H1 (cell line): ENCODE results near the gene GCNT1. TPM values are rescaled to one million over a fixed set of nuclear protein-coding genes. Genes with fewer than 3 reads are reported as not detected.

Experiments used
- CTCF ChIA-PET: fragments of 300-600 bp; sonication (Branson Sonifier 250); formaldehyde crosslinking; loops from one replicate; lab custom pipeline; 2021; ENCODE audit not compliant: partially characterized antibody; lab: Charles Lee
- POLR2A ChIA-PET: fragments of 300-600 bp; sonication (Branson Sonifier 250); formaldehyde crosslinking; loops from one replicate; lab custom pipeline; 2021; ENCODE audit warnings: inconsistent platforms; ENCODE audit not compliant: partially characterized antibody; lab: Charles Lee
- DNase-seq, 2 experiments: peaks; one replicate each; pipeline versions ENCODE4 v3.0.0 to v3.0.0-alpha.2; 2010 to 2022; ENCODE audit warnings: low spot score in 2 of 2, low read depth in 1 of 2, mixed read lengths in 1 of 2
- FAIRE-seq: peaks from 2 replicates; lab custom pipeline; 2011; peaks lifted over from hg19 to GRCh38; lab: Jason Lieb, UNC
- H2AFZ ChIP-seq: 2 replicates; pipeline ENCODE4 v1.8.1; 2012; ENCODE audit warnings: low read length, inconsistent platforms
- H2AK5ac ChIP-seq: 2 replicates; pipeline ENCODE4 v1.6.1; 2013; ENCODE audit warnings: low read depth, low read length
- H2BK120ac ChIP-seq: replicated peaks from 2 replicates; pipeline ENCODE3; 2013; ENCODE audit warnings: low read depth, low read length, inconsistent platforms
- H2BK12ac ChIP-seq: 2 replicates; pipeline ENCODE4 v1.6.1; 2013; ENCODE audit warnings: low read depth, low read length
- H2BK15ac ChIP-seq: 2 replicates; pipeline ENCODE4 v1.6.1; 2013; ENCODE audit warnings: low read length
- H2BK20ac ChIP-seq: 2 replicates; pipeline ENCODE4 v1.6.1; 2013; ENCODE audit warnings: low read length
- H2BK5ac ChIP-seq: 2 replicates; pipeline ENCODE4 v1.6.1; 2013; ENCODE audit warnings: low read depth, low read length
- H3K14ac ChIP-seq: 2 replicates; pipeline ENCODE4 v1.6.1; 2013; ENCODE audit warnings: inconsistent platforms; ENCODE audit not compliant: insufficient read length
- H3K18ac ChIP-seq: 2 replicates; pipeline ENCODE4 v1.6.1; 2013; ENCODE audit warnings: low read length; ENCODE audit errors: extremely low read depth
- H3K23ac ChIP-seq: 2 replicates; pipeline ENCODE4 v1.6.1; 2013; ENCODE audit warnings: inconsistent platforms; ENCODE audit not compliant: insufficient read length
- H3K23me2 ChIP-seq: 2 replicates; pipeline ENCODE4 v1.6.1; 2013; ENCODE audit warnings: low read depth, low read length
- H3K27ac ChIP-seq: 2 replicates; pipeline ENCODE4 v1.6.1; 2011; ENCODE audit warnings: low read depth, low read length, inconsistent platforms
- H3K27me3 ChIP-seq, 4 experiments: replicated peaks in 1 of 4; 1 replicate in 1 of 4; 2 replicates in 3 of 4; pipeline versions ENCODE4 v1.6.1 to v1.8.1; 2011 to 2013; ENCODE audit warnings: low read length in 3 of 4, mild to moderate bottlenecking in 3 of 4, inconsistent platforms in 2 of 4, mixed read lengths in 2 of 4, moderate library complexity in 1 of 4; ENCODE audit not compliant: control insufficient read depth in 3 of 4, insufficient read depth in 3 of 4; ENCODE audit errors: extremely low read depth in 1 of 4
- H3K36me3 ChIP-seq, 4 experiments: 2 replicates each; pipeline versions ENCODE4 v1.6.1 to v1.8.1; 2011 to 2013; ENCODE audit warnings: mild to moderate bottlenecking in 4 of 4, low read length in 3 of 4, moderate library complexity in 2 of 4, control low read depth in 1 of 4, inconsistent platforms in 1 of 4; ENCODE audit not compliant: insufficient read depth in 4 of 4, control insufficient read depth in 2 of 4
- H3K4ac ChIP-seq: replicated peaks from 2 replicates; pipeline ENCODE3; 2013; ENCODE audit warnings: low read length, low read depth, mixed read lengths, inconsistent platforms; ENCODE audit not compliant: insufficient read length
- H3K4me1 ChIP-seq, 4 experiments: replicated peaks in 1 of 4; 1 replicate in 1 of 4; 2 replicates in 3 of 4; pipeline versions ENCODE4 v1.6.1 to v1.8.1; 2011 to 2013; ENCODE audit warnings: low read length in 3 of 4, inconsistent platforms in 2 of 4, mixed read lengths in 1 of 4; ENCODE audit not compliant: insufficient read depth in 4 of 4, control insufficient read depth in 3 of 4
- H3K4me2 ChIP-seq, 2 experiments: 2 replicates each; pipeline versions ENCODE4 v1.6.1 to v1.8.1; 2011 to 2013; ENCODE audit warnings: low read depth in 2 of 2, low read length in 2 of 2, control low read depth in 1 of 2, inconsistent platforms in 1 of 2, mild to moderate bottlenecking in 1 of 2; ENCODE audit not compliant: insufficient read depth in 1 of 2
- H3K4me3 ChIP-seq, 4 experiments: fragments of 200-600, 300-600 bp in 1 of 4; sonication (generic), shearing (Covaris generic), sonication (Bioruptor Twin) in 1 of 4; 2 replicates each; pipeline versions ENCODE4 v1.5.1 to v1.8.1; 2011 to 2016; ENCODE audit warnings: low read length in 4 of 4, low read depth in 3 of 4, control low read depth in 2 of 4, inconsistent platforms in 2 of 4, mild to moderate bottlenecking in 2 of 4, mixed read lengths in 1 of 4, moderate library complexity in 1 of 4; ENCODE audit not compliant: insufficient read depth in 2 of 4; ENCODE audit errors: extremely low read depth in 1 of 4
- H3K56ac ChIP-seq: replicated peaks from 2 replicates; pipeline ENCODE3; 2013; ENCODE audit warnings: low read depth, mild to moderate bottlenecking, mixed read lengths, low read length, inconsistent platforms; ENCODE audit not compliant: insufficient read length
- H3K79me1 ChIP-seq: 2 replicates; pipeline ENCODE4 v1.6.1; 2013; ENCODE audit warnings: low read depth, low read length, control low read depth
- H3K79me2 ChIP-seq, 2 experiments: 2 replicates each; pipeline versions ENCODE4 v1.6.1 to v1.8.1; 2012 to 2013; ENCODE audit warnings: low read length in 2 of 2, mild to moderate bottlenecking in 2 of 2, inconsistent platforms in 1 of 2; ENCODE audit not compliant: insufficient read depth in 2 of 2, control insufficient read depth in 1 of 2
- H3K9ac ChIP-seq, 4 experiments: replicated peaks in 1 of 4; 1 replicate in 1 of 4; 2 replicates in 3 of 4; pipeline versions ENCODE4 v1.6.1 to v1.8.1; 2011 to 2013; ENCODE audit warnings: low read depth in 3 of 4, low read length in 3 of 4, control low read depth in 2 of 4, mild to moderate bottlenecking in 2 of 4, moderate library complexity in 2 of 4, inconsistent platforms in 1 of 4; ENCODE audit errors: extremely low read depth in 1 of 4
- H3K9me3 ChIP-seq, 2 experiments: 2 replicates each; pipeline versions ENCODE4 v1.6.1 to v1.8.1; 2012 to 2013; ENCODE audit warnings: mild to moderate bottlenecking in 2 of 2, moderate library complexity in 2 of 2, control low read depth in 1 of 2, inconsistent platforms in 1 of 2, low read depth in 1 of 2, low read length in 1 of 2, mixed read lengths in 1 of 2; ENCODE audit not compliant: insufficient read depth in 2 of 2
- H4K20me1 ChIP-seq, 2 experiments: replicated peaks in 1 of 2; 2 replicates each; pipeline versions ENCODE3 to v1.8.1; 2011 to 2013; ENCODE audit warnings: inconsistent platforms in 2 of 2, low read length in 2 of 2, mild to moderate bottlenecking in 1 of 2; ENCODE audit not compliant: insufficient read depth in 2 of 2, control insufficient read depth in 1 of 2
- H4K5ac ChIP-seq: 2 replicates; pipeline ENCODE4 v1.6.1; 2013; ENCODE audit warnings: low read length, low read depth, mixed read lengths, inconsistent platforms; ENCODE audit not compliant: insufficient read length
- H4K8ac ChIP-seq: 2 replicates; pipeline ENCODE4 v1.8.0; 2013; ENCODE audit warnings: mild to moderate bottlenecking, moderate library complexity, low read length, inconsistent platforms; ENCODE audit not compliant: insufficient read depth; ENCODE audit errors: extremely low read depth
- H4K91ac ChIP-seq: replicated peaks from 2 replicates; pipeline ENCODE3; 2013; ENCODE audit warnings: low read length, mixed read lengths, inconsistent platforms; ENCODE audit not compliant: insufficient read length
- ATF3 ChIP-seq: IDR thresholded peaks from 2 replicates; pipeline ENCODE4 v1.6.1; 2011; ENCODE audit warnings: low read depth, mild to moderate bottlenecking, low read length; ENCODE audit not compliant: insufficient read depth
- BCL11A ChIP-seq, 2 experiments: IDR thresholded peaks; one replicate each; pipeline ENCODE4 v1.6.1; 2011; ENCODE audit warnings: low read depth in 2 of 2, low read length in 2 of 2, mild to moderate bottlenecking in 2 of 2
- CTCF ChIP-seq, 3 experiments: IDR thresholded peaks; 1 replicate in 2 of 3; 2 replicates in 1 of 3; pipeline versions ENCODE4 v1.5.1 to v1.6.1; 2011; ENCODE audit warnings: low read length in 3 of 3, mild to moderate bottlenecking in 3 of 3, inconsistent platforms in 2 of 3, low read depth in 1 of 3, moderate library complexity in 1 of 3; ENCODE audit not compliant: insufficient read depth in 1 of 3; ENCODE audit errors: control extremely low read depth in 1 of 3
- EP300 ChIP-seq, 2 experiments: IDR thresholded peaks; 1 replicate in 1 of 2; 2 replicates in 1 of 2; pipeline ENCODE4 v1.6.1; 2011 to 2012; ENCODE audit warnings: low read depth in 2 of 2, low read length in 2 of 2, mild to moderate bottlenecking in 2 of 2, borderline replicate concordance in 1 of 2, inconsistent platforms in 1 of 2, moderate library complexity in 1 of 2
- GABPA ChIP-seq: IDR thresholded peaks from 2 replicates; pipeline ENCODE4 v1.6.1; 2011; ENCODE audit warnings: mild to moderate bottlenecking, low read length, moderate library complexity, borderline replicate concordance; ENCODE audit not compliant: insufficient read depth
- MAFK ChIP-seq: IDR thresholded peaks from 2 replicates; pipeline ENCODE4 v1.6.1; 2012; ENCODE audit warnings: low read depth, mild to moderate bottlenecking, improper control_type of control experiment, low read length
- PHF8 ChIP-seq: fragments of 200-600 bp; sonication (generic); conservative IDR thresholded peaks from 2 replicates; pipeline ENCODE4 v1.7.1; 2012; ENCODE audit warnings: low read depth, mild to moderate bottlenecking, inconsistent platforms, low read length, moderate library complexity
- RFX5 ChIP-seq: IDR thresholded peaks from 2 replicates; pipeline ENCODE4 v1.6.1; 2011; ENCODE audit warnings: low read depth, low read length, improper control_type of control experiment, borderline replicate concordance
- SP2 ChIP-seq: IDR thresholded peaks from 2 replicates; pipeline ENCODE4 v1.6.1; 2012; ENCODE audit warnings: mild to moderate bottlenecking, low read length, inconsistent platforms
- SRF ChIP-seq: IDR thresholded peaks from 2 replicates; pipeline ENCODE4 v1.6.1; 2011; ENCODE audit warnings: mild to moderate bottlenecking, low read depth, low read length, moderate library complexity
- YY1 ChIP-seq: IDR thresholded peaks from 2 replicates; pipeline ENCODE4 v1.6.1; 2011; ENCODE audit warnings: low read depth, mild to moderate bottlenecking, low read length
- WGBS, 2 experiments: shearing (Covaris generic) in 1 of 2; methylation state at CpG; one replicate each; pipeline versions ENCODE4 v1.1.6 to v1.1.7; 2013 to 2015; ENCODE audit warnings: low lambda C conversion rate in 2 of 2, mixed read lengths in 2 of 2, inconsistent platforms in 1 of 2, low coverage in 1 of 2, missing lambda C conversion rate in 1 of 2; ENCODE audit not compliant: insufficient replicate concordance in 2 of 2, insufficient coverage in 1 of 2, insufficient read length in 1 of 2; ENCODE audit errors: extremely low coverage in 1 of 2, missing lambda C conversion rate in 1 of 2; 5-methylcytosine and 5-hydroxymethylcytosine counted together
- polyA plus RNA-seq, 7 experiments: library from polyadenylated mRNA; depleted of rRNA in 3 of 7; stranded (reverse) in 5 of 7; unstranded in 2 of 7; fragments of >200 nt in 5 of 7; fragments of 200-250 nt in 2 of 7; gene quantifications; 1 replicate in 5 of 7; 2 replicates in 1 of 7; 4 replicates in 1 of 7; pipeline versions ENCODE4 v1.2.1 to v1.2.3, GENCODE V29; 2011 to 2013; ENCODE audit warnings: missing spikeins in 2 of 7, mixed read lengths in 2 of 7
- total RNA-seq: library from RNA; stranded (reverse); fragmentation: NEBNext Ultra II Directional; extraction: Animal tissue kit (Norgen Biotek cat#: 25700); gene quantifications from 2 replicates; pipeline ENCODE4 v1.2.1, GENCODE V29; 2021

GCNT1 gene
- total and polyA plus RNA-seq, 2 of the 8 experiments (the other 6 are each of a cell fraction or from before 2014, with no cell fraction given) = 13.0 to 16.5 TPM

- POLR2A ChIA-PET = no interaction called here
- no peak for TF ChIP-seq RFX5
- no peak for TF ChIP-seq EP300 (IDR thresholded peaks at IDR 0.05; ENCODE audit: borderline replicate concordance in 1 of 2, low read depth in 2 of 2, low read length in 2 of 2)
- no peak for TF ChIP-seq MAFK
- no peak for TF ChIP-seq SP2
- no peak for TF ChIP-seq CTCF (IDR thresholded peaks at IDR 0.05; ENCODE audit: control extremely low read depth in 1 of 3, insufficient read depth in 1 of 3, low read depth in 1 of 3, low read length in 3 of 3)
- TF ChIP-seq SRF = no peak
- TF ChIP-seq BCL11A (IDR thresholded peaks at IDR 0.05; ENCODE audit: low read depth in 2 of 2, low read length in 2 of 2) = no peak
- no peak for TF ChIP-seq PHF8
- no peak for TF ChIP-seq ATF3
- TF ChIP-seq YY1 = no peak
- no peak for TF ChIP-seq GABPA
These were observed 83.4 kb downstream of the GCNT1 start for GRCh38 chr9:76542360-76542759.

More at GRCh38 chr9:76542360-76542759, 83.4 kb downstream of the GCNT1 start:
- WGBS, 2 experiments = 80% methylated on average over 5 of the region's 5 CpGs; no CpG with 5 or more reads in 1 of the 2 experiments
- DNase-seq = no peak
- no peak overlapping the region for H2BK5ac ChIP-seq
- H3K14ac ChIP-seq = no peak overlapping the region
- no peaks in the 10 kb centered on the region for H3K23me2 ChIP-seq
- H4K20me1 ChIP-seq = no peaks in the 10 kb centered on the region
- no peak overlapping the region for H3K4me2 ChIP-seq
- H4K8ac ChIP-seq = no peak overlapping the region
- H2BK20ac ChIP-seq = no peak overlapping the region
- H4K91ac ChIP-seq = no peak overlapping the region
- no peaks in the 10 kb centered on the region for H3K4me1 ChIP-seq
- no peak overlapping the region for H3K23ac ChIP-seq
- no peak overlapping the region for H2BK15ac ChIP-seq
- H2BK120ac ChIP-seq = no peak overlapping the region
- H3K27ac ChIP-seq = no peak overlapping the region
- H2BK12ac ChIP-seq = no peak overlapping the region
- H2AK5ac ChIP-seq = no peak overlapping the region
- 0 out of 2 replicates have a peak overlapping the region, but pooled peaks have one; percentile 58 for H2AFZ ChIP-seq
- H3K4me3 ChIP-seq = no peak overlapping the region
- no peaks in the 10 kb centered on the region for H3K79me2 ChIP-seq
- no peaks in the 10 kb centered on the region for H3K36me3 ChIP-seq
- no peak overlapping the region for H3K4ac ChIP-seq
- no peak overlapping the region for H3K56ac ChIP-seq
- no peak overlapping the region for H3K9ac ChIP-seq
- no peaks in the 10 kb centered on the region for H3K9me3 ChIP-seq
- CTCF ChIA-PET = interaction anchor here (0.6 to 1.0 kb wide), 2 partner anchors 45 to 157 kb away, joined by 3 read pairs; no protein-coding TSS in a partner anchor
- no peak overlapping the region for H3K18ac ChIP-seq
- H4K5ac ChIP-seq = no peak overlapping the region
- FAIRE-seq = no peak
- no peaks in the 10 kb centered on the region for H3K27me3 ChIP-seq
- H3K79me1 ChIP-seq = no peaks in the 10 kb centered on the region
